ENCODE measurements around the gene CAVIN3.

Gene CAVIN3

GRCh38 chr11:6320411-6321155 is at the start of gene CAVIN3:
TSS of gene CAVIN3 (minus strand) at chr11:6320501. CDS start at chr11:6320476, 25 bp downstream.
- FAIRE-seq: no peak

DNA sequence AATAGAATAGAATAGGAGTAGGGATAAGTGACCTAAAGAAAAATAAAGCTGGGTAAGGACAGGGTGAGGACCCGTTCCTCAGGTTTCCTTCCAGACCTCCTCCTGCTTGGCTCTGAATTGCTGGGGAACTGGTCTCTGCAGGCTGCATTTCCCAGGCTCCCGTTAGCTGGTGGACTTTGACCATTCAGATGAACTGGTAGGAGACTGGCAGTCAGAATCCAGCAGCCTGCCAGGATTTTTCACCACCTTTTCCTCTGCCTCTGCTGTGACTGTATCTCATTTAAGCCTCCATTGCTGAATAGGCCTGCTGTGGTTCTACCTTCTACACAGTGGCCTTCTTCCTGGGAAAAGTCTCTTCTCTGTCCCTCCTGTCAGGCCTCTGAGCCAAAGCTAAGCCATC is 45.4 kb upstream of the CAVIN3 start:
- DNase-seq (ENCODE audit: insufficient read length, low spot score) (no peak), FAIRE-seq (no peak)

More at GRCh38 chr11:6320411-6321155, at the start of gene CAVIN3:
- DNase-seq (ENCODE audit: insufficient read length, low spot score): no peak

- FAIRE-seq (peak; percentile 78), DNase-seq (ENCODE audit: insufficient read length, low spot score) (peak; percentile 43)
Measured at GRCh38 chr11:6362873-6363678, 42.8 kb upstream of the CAVIN3 start.

DNA sequence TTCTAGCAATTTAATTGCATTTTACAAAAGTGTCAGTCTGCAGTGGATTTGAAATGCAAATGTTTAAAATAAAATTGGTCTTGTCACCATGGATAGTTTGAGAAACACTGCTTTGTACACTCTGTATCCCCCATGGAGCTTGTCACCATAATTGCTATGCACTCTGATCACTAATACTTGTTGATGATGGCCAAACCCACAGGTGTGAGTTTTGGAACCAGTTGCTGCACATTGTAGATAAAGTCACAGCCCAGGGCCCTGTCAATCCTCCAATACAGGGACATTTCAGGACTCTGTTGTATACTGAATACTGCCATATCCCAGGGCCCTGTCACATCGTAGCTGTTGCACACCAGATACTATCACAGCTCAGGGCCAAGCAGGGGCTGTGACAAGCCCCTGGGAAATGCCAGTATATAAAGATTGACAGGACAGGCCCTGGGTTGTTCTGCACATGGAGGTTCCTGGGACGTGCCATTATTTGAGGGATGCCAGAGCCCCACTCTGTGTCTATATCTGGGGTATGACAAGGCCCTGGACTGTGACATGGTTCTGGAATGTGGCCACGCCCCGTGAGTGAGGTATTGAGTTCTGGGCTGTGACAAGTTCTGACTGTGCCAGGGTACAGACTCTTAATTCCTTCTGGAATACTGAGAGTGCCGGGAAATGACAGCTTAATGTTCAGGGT is 42.0 kb upstream of the CAVIN3 start:
- FAIRE-seq (no peak), DNase-seq (ENCODE audit: insufficient read length, low spot score) (no peak)

DNA sequence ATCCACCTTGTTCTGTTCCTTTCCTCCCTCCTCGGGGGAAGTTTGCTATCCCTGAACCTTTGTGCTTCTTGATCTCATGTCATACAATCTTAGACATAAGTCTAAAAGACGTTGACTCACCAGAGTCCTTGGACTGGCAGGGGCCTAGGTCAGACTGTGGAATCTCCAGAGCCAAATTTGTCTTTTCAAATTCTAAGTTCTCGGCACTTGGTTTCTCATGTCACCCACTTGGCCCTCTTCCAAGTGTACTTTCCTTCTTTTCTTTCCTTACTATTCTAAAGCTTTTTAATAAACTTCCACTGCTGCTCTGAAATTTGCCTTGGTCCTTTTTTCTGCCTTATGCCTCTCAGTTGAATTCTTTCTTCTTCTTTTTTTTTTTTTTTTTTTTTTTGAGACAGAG is 39.9 kb upstream of the CAVIN3 start:
- DNase-seq (ENCODE audit: insufficient read length, low spot score) (no peak), FAIRE-seq (no peak)

- DNase-seq (ENCODE audit: insufficient read length, low spot score) (no peak), FAIRE-seq (no peak)
Measured at GRCh38 chr11:6357222-6357621, 36.9 kb upstream of the CAVIN3 start.

DNA sequence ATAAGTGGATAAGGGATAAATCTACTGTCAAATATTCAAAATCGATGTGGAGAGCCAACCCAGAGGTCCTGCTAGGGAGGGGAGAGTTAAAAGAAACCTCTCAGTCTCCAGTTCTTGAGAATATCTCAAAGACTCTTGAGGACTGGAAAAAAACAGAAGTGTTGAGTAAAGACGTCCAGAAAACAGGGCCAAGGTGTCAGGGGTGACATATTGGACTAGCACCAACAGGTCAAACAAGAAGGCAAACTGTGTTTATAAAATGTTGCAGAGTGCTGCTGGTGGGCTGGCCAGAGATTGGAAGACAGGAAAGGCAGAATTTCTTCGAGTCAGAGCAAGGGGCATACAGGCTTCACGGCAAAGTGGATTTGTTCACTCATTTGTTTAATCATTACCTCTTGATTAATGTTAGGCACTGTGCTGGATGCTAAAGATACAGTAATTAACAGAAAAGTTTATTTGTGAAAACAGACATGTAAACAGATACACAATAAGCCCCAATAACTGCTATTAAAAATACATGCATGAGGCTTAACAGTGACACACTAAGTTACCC is 36.3 kb upstream of the CAVIN3 start:
- FAIRE-seq: no peak
- DNase-seq (ENCODE audit: insufficient read length, low spot score): no peak

GRCh38 chr11:6354651-6355485 is 34.6 kb upstream of the CAVIN3 start:
- FAIRE-seq (no peak), DNase-seq (ENCODE audit: insufficient read length, low spot score) (no peak)

- FAIRE-seq: peak; percentile 93
- peak; percentile 64 for DNase-seq (ENCODE audit: insufficient read length, low spot score)
Measured at GRCh38 chr11:6353367-6353987, 33.2 kb upstream of the CAVIN3 start.

DNA sequence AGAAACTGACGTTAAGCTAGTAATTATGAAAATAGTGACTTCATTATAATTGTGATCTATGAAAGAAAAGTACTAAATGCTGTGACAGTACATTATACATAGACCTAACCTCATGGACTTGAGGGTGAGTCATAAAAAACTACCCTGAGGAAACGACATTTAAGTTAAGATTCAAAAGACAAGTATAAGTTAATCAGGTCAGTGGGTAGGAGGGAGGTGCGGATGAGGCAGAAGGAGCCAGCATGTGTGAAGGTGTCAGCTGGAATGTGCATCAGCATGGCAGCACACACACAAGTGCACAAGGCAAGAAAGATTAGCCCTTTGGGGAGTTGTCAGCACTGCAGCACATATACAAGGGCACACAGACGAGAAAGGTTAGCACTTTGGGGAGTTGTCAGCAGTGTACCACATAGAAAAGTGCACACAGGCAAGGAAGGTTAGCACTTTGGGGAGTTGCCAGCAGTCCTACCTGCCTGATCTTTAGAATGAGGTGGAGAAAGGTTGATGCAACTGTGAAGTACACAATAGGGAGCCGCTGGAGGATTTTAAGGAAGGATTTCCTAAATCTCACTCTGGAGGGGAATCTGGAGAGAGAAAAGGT is 31.6 kb upstream of the CAVIN3 start:
- no peak for DNase-seq (ENCODE audit: insufficient read length, low spot score)

GRCh38 chr11:6350486-6350885 is 30.2 kb upstream of the CAVIN3 start:
- FAIRE-seq: no peak
- no peak for DNase-seq (ENCODE audit: insufficient read length, low spot score)

More for the DNA sequence above, 31.6 kb upstream of the CAVIN3 start:
- no peak for FAIRE-seq

DNA sequence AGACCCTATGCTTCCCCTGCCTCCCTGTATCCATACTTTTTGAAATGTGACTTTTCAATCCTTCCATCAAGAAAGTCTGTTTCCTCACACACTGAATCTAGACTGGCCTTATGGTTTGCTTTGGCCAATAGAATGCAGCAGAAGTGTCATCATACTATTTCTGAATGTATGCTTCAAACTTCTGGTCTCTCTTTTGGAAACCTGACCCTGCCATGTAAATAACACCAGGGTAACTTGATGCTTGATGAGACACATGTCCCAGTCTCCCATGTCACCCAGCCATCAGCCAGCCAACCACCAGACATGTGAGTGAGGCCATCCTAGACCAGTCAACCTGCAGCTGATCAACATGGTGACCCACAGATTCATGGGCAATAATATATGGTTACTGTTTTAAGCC is 29.7 kb upstream of the CAVIN3 start:
- no peak for DNase-seq (ENCODE audit: insufficient read length, low spot score)
- FAIRE-seq: no peak

- no peak for FAIRE-seq
- DNase-seq (ENCODE audit: insufficient read length, low spot score): no peak
Measured at GRCh38 chr11:6345366-6345765, 25.1 kb upstream of the CAVIN3 start.

- FAIRE-seq: no peak
- DNase-seq (ENCODE audit: insufficient read length, low spot score): no peak
Measured at GRCh38 chr11:6336293-6336692, 16.0 kb upstream of the CAVIN3 start.

DNA sequence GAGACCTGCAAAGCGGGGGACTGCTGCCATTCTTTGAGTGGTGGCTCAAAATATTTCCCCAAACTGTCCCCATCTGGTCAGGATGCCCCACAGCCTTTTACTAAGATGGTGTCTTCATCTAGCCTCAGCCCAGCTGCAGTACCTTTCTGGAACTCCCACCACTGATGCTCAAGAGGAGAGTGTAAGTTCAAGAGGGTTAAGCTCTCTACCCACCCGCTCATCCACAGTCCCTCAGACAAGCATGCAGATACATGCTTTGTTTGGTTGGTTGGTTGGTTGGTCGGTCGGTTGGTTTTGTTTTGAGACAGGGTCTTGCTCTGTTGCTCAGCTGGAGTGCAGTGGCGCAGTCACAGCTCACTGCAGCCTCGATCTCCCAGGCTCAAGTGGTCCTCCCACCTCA is 14.5 kb upstream of the CAVIN3 start:
- FAIRE-seq: no peak
- no peak for DNase-seq (ENCODE audit: insufficient read length, low spot score)

- DNase-seq (ENCODE audit: insufficient read length, low spot score): no peak
- FAIRE-seq: no peak
Measured at GRCh38 chr11:6333095-6333494, 12.8 kb upstream of the CAVIN3 start.

DNA sequence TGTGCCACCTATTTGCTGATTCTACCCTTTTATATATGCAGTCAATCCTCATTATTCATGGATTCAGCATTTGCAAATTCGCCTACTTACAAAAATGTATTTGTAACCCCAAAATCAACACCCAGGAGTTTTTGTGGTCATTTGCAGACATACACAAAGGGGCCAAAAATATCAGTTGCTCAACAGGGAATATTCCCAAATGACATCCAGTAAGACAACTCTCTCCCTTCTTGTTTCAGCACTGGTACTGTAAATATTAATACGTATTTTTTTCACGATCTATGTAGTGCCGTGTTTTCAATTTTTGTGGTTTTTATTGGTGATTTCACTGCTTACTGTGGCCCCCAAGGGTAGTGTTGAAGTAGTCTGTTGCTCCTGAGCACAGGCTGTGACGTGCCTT is 11.8 kb upstream of the CAVIN3 start:
- FAIRE-seq (no peak), DNase-seq (ENCODE audit: insufficient read length, low spot score) (no peak)

DNA sequence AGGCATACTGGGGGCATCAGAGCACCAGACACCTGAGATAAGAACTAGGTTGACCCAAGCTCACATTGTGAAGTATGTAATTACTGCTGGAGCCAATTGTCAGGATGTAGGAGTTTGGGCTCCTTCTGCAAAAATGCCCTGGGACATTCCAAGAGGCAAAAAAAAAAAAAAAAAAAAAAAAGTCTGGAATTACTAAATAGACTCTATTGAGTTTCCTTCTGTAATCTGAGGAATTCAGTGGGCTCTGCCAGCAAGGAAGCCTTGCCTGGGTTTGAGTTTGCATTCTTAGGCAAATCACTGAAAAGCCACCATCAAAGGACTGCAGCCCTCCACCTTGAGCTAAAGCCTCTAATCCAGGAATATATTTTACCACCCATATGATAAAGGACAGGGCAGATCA is 8.0 kb upstream of the CAVIN3 start:
- FAIRE-seq (no peak), DNase-seq (ENCODE audit: insufficient read length, low spot score) (no peak)

GRCh38 chr11:6327806-6328205 is 7.5 kb upstream of the CAVIN3 start:
- no peak for FAIRE-seq
- no peak for DNase-seq (ENCODE audit: insufficient read length, low spot score)

All from GM19239 (cell line).